ENCODE results near the gene VPS9D1. TPM values are rescaled to one million over a fixed set of nuclear protein-coding genes. Genes with fewer than 3 reads are reported as not detected.

VPS9D1 gene
- total RNA-seq, 1 donor from 2014 or later = 12.6 TPM

GRCh38 chr16:89733322-89733721, 12.6 kb upstream of the VPS9D1 start:
- intact Hi-C loops (cut with micrococcal nuclease) = no loop called here
- H3K9me3 ChIP-seq (replicated peaks) = no peaks in the 10 kb centered on the region
- peaks cover 91% of the 10 kb centered on the region for H3K36me3 ChIP-seq
- H3K4me3 ChIP-seq = no peak overlapping the region
- no peak for DNase-seq
- TF ChIP-seq, protein P1, sequence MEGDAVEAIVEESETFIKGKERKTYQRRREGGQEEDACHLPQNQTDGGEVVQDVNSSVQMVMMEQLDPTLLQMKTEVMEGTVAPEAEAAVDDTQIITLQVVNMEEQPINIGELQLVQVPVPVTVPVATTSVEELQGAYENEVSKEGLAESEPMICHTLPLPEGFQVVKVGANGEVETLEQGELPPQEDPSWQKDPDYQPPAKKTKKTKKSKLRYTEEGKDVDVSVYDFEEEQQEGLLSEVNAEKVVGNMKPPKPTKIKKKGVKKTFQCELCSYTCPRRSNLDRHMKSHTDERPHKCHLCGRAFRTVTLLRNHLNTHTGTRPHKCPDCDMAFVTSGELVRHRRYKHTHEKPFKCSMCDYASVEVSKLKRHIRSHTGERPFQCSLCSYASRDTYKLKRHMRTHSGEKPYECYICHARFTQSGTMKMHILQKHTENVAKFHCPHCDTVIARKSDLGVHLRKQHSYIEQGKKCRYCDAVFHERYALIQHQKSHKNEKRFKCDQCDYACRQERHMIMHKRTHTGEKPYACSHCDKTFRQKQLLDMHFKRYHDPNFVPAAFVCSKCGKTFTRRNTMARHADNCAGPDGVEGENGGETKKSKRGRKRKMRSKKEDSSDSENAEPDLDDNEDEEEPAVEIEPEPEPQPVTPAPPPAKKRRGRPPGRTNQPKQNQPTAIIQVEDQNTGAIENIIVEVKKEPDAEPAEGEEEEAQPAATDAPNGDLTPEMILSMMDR (IDR thresholded peaks at IDR 0.05; ENCODE audit: borderline replicate concordance) = no peak
- peaks cover 5% of the 10 kb centered on the region for H3K4me1 ChIP-seq
- no peak overlapping the region for H3K27ac ChIP-seq (replicated peaks)
- no peaks in the 10 kb centered on the region for H3K27me3 ChIP-seq (ENCODE audit: low read depth)

DNA sequence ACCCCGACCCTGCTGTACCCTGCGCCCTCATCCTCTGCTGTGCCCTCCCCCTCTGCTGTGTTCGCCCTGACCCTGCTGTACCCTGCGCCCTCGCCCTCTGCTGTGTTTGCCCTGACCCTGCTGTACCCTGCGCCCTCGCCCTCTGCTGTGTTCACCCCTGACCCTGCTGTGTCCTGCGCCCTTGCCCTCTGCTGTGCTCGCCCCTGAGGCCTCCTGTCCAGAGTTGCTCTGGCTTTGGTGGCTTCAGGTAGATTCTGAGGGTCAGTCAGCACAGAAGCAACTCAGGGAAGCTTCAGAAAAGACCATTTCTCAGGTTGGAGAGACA, 12.2 kb upstream of the VPS9D1 start:
- H3K27ac ChIP-seq (replicated peaks) = no peak overlapping the region
- H3K4me1 ChIP-seq = peaks cover 5% of the 10 kb centered on the region

GRCh38 chr16:89732142-89732917, 11.6 kb upstream of the VPS9D1 start:
- intact Hi-C loops (cut with micrococcal nuclease) = no loop called here
- H3K36me3 ChIP-seq = peaks cover 91% of the 10 kb centered on the region
- no peak for DNase-seq
- H3K27me3 ChIP-seq (ENCODE audit: low read depth) = no peaks in the 10 kb centered on the region
- TF ChIP-seq, protein P1 (IDR thresholded peaks at IDR 0.05; ENCODE audit: borderline replicate concordance) = no peak
- H3K4me1 ChIP-seq = peaks cover 5% of the 10 kb centered on the region
- H3K27ac ChIP-seq (replicated peaks) = no peak overlapping the region
- no peaks in the 10 kb centered on the region for H3K9me3 ChIP-seq (replicated peaks)
- H3K4me3 ChIP-seq = no peak overlapping the region

More for the DNA sequence above, 12.2 kb upstream of the VPS9D1 start:
- TF ChIP-seq, protein P1 (IDR thresholded peaks at IDR 0.05; ENCODE audit: borderline replicate concordance) = no peak
- Histone ChIP-seq H3K27me3 (ENCODE audit: low read depth) (no peaks in the 10 kb centered on the region), H3K4me3 (no peak overlapping the region), H3K36me3 (peaks cover 91% of the 10 kb centered on the region), H3K9me3 (replicated peaks) (no peaks in the 10 kb centered on the region)
- no peak for DNase-seq
- intact Hi-C loops (cut with micrococcal nuclease) = no loop called here

GRCh38 chr16:89730610-89731234, 10.0 kb upstream of the VPS9D1 start:
- Histone ChIP-seq H3K27ac (replicated peaks) (no peak overlapping the region), H3K27me3 (ENCODE audit: low read depth) (no peaks in the 10 kb centered on the region), H3K4me3 (no peak overlapping the region), H3K9me3 (replicated peaks) (no peaks in the 10 kb centered on the region), H3K36me3 (peaks cover 91% of the 10 kb centered on the region), H3K4me1 (peaks cover 5% of the 10 kb centered on the region)
- TF ChIP-seq, protein P1 (IDR thresholded peaks at IDR 0.05; ENCODE audit: borderline replicate concordance) = no peak
- intact Hi-C loops (cut with micrococcal nuclease) = no loop called here
- no peak for DNase-seq

GRCh38 chr16:89729863-89730593, 9.3 kb upstream of the VPS9D1 start:
- Histone ChIP-seq H3K9me3 (replicated peaks) (no peaks in the 10 kb centered on the region), H3K4me3 (no peak overlapping the region), H3K4me1 (peaks cover 7% of the 10 kb centered on the region), H3K27ac (replicated peaks) (no peak overlapping the region), H3K36me3 (peaks cover 84% of the 10 kb centered on the region), H3K27me3 (ENCODE audit: low read depth) (no peaks in the 10 kb centered on the region)
- DNase-seq = no peak
- intact Hi-C loops (cut with micrococcal nuclease) = no loop called here
- TF ChIP-seq, protein P1 (IDR thresholded peaks at IDR 0.05; ENCODE audit: borderline replicate concordance) = no peak

All from left ventricle myocardium inferior (tissue), 1 donor.